IMR-90 (cell line): ENCODE measurements around the gene MSH4. TPM values are rescaled to one million over a fixed set of nuclear protein-coding genes. Genes with fewer than 3 reads are reported as not detected.

ENCODE experiments used
- ATAC-seq: fragments of 200-7000 bp; cut with Tn5 transposase; 2 replicates; pipeline ENCODE4 v1.9.1; 2020; ENCODE audit warnings: low read depth, mild to moderate bottlenecking, moderate library complexity
- BruUV-seq: library from RNA; stranded (reverse); fragments of 400-500 nt; replicated peaks from 2 replicates; lab custom pipeline; 2021; lab: Mats Ljungman, UMichigan
- CTCF ChIA-PET: fragments of 300-600 bp; formaldehyde crosslinking; extraction: SDS; loops from one replicate; lab custom pipeline; 2021; ENCODE audit warnings: antibody characterized with exemption; lab: Yijun Ruan, JAX
- POLR2A ChIA-PET: fragments of 300-600 bp; sonication (Branson Sonifier 250); formaldehyde crosslinking; loops from one replicate; lab custom pipeline; 2022; ENCODE audit warnings: antibody characterized with exemption; ENCODE audit not compliant: unreplicated experiment; lab: Charles Lee
- DNase-seq: peaks from one replicate; pipeline ENCODE4 v3.0.0; 2013
- H2AFZ ChIP-seq: replicated peaks from 2 replicates; pipeline ENCODE3; 2013; ENCODE audit warnings: low read length, mild to moderate bottlenecking; ENCODE audit not compliant: poor library complexity
- H2AK5ac ChIP-seq: 2 replicates; pipeline ENCODE4 v1.6.1; 2013; ENCODE audit warnings: low read depth, low read length, inconsistent platforms
- H2AK9ac ChIP-seq: replicated peaks from 2 replicates; pipeline ENCODE3; 2013; ENCODE audit warnings: mild to moderate bottlenecking, low read depth, low read length, moderate library complexity; ENCODE audit not compliant: poor library complexity
- H2BK120ac ChIP-seq: 2 replicates; pipeline ENCODE4 v1.6.1; 2013; ENCODE audit warnings: low read depth, low read length, inconsistent platforms
- H2BK15ac ChIP-seq: 3 replicates; pipeline ENCODE4 v1.6.1; 2013; ENCODE audit warnings: low read depth, low read length, inconsistent platforms
- H2BK20ac ChIP-seq: 2 replicates; pipeline ENCODE4 v1.6.1; 2013; ENCODE audit warnings: low read depth, mild to moderate bottlenecking, inconsistent platforms, low read length, moderate library complexity
- H2BK5ac ChIP-seq: 2 replicates; pipeline ENCODE4 v1.6.1; 2013; ENCODE audit warnings: mild to moderate bottlenecking, low read depth, low read length, inconsistent platforms; ENCODE audit not compliant: poor library complexity, severe bottlenecking
- H3K14ac ChIP-seq: replicated peaks from 2 replicates; pipeline ENCODE4 v1.6.1; 2013; ENCODE audit warnings: low read depth, low read length, inconsistent platforms
- H3K18ac ChIP-seq: 2 replicates; pipeline ENCODE4 v1.6.1; 2013; ENCODE audit warnings: low read depth, low read length, control low read depth
- H3K23ac ChIP-seq: 2 replicates; pipeline ENCODE4 v1.6.1; 2013; ENCODE audit warnings: low read depth, low read length, inconsistent platforms
- H3K27ac ChIP-seq: 2 replicates; pipeline ENCODE4 v1.5.1; 2013; ENCODE audit warnings: mild to moderate bottlenecking, control low read depth, low read length; ENCODE audit not compliant: insufficient read depth
- H3K27me3 ChIP-seq: 2 replicates; pipeline ENCODE4 v1.6.1; 2013; ENCODE audit warnings: low read length; ENCODE audit not compliant: control insufficient read depth, insufficient read depth
- H3K36me3 ChIP-seq: 2 replicates; pipeline ENCODE4 v1.6.1; 2013; ENCODE audit warnings: low read length, mixed read lengths; ENCODE audit not compliant: control insufficient read depth, insufficient read depth
- H3K4ac ChIP-seq: 2 replicates; pipeline ENCODE4 v1.6.1; 2013; ENCODE audit warnings: low read depth, low read length, inconsistent platforms
- H3K4me1 ChIP-seq: 2 replicates; pipeline ENCODE4 v1.6.1; 2013; ENCODE audit warnings: low read length, mixed read lengths; ENCODE audit not compliant: control insufficient read depth, insufficient read depth
- H3K4me2 ChIP-seq: 2 replicates; pipeline ENCODE4 v1.6.1; 2013; ENCODE audit warnings: low read depth, mild to moderate bottlenecking, control low read depth, low read length, moderate library complexity
- H3K4me3 ChIP-seq: 2 replicates; pipeline ENCODE4 v1.5.1; 2013; ENCODE audit warnings: low read depth, mild to moderate bottlenecking, control low read depth, low read length, moderate library complexity; ENCODE audit not compliant: insufficient read depth
- H3K56ac ChIP-seq: 2 replicates; pipeline ENCODE4 v1.6.1; 2013; ENCODE audit warnings: low read length, inconsistent platforms; ENCODE audit not compliant: insufficient read depth; ENCODE audit errors: extremely low read depth
- H3K79me1 ChIP-seq, 2 experiments: 2 replicates each; pipeline ENCODE4 v1.6.1; 2013; ENCODE audit warnings: low read length in 2 of 2, inconsistent platforms in 1 of 2, low read depth in 1 of 2
- H3K9ac ChIP-seq: 2 replicates; pipeline ENCODE4 v1.6.1; 2013; ENCODE audit warnings: low read depth, low read length, control low read depth
- H3K9me1 ChIP-seq: 2 replicates; pipeline ENCODE4 v1.6.1; 2013; ENCODE audit warnings: low read length, inconsistent platforms; ENCODE audit not compliant: insufficient read depth
- H3K9me3 ChIP-seq: 2 replicates; pipeline ENCODE4 v1.6.1; 2013; ENCODE audit warnings: low read length; ENCODE audit not compliant: control insufficient read depth, insufficient read depth
- H4K20me1 ChIP-seq: 2 replicates; pipeline ENCODE4 v1.6.1; 2013; ENCODE audit warnings: low read length, inconsistent platforms; ENCODE audit not compliant: insufficient read depth
- H4K5ac ChIP-seq: 2 replicates; pipeline ENCODE4 v1.6.1; 2013; ENCODE audit warnings: mild to moderate bottlenecking, low read depth, low read length, control low read depth
- H4K8ac ChIP-seq, 2 experiments: 2 replicates each; pipeline ENCODE4 v1.6.1; 2013; ENCODE audit warnings: low read depth in 2 of 2, low read length in 2 of 2, control low read depth in 1 of 2, inconsistent platforms in 1 of 2
- H4K91ac ChIP-seq: 2 replicates; pipeline ENCODE4 v1.6.1; 2013; ENCODE audit warnings: low read depth, low read length, inconsistent platforms; ENCODE audit not compliant: insufficient read depth
- BHLHE40 ChIP-seq: fragments of 150-350 bp; IDR thresholded peaks from 2 replicates; pipeline ENCODE4 v1.6.1; 2016; ENCODE audit warnings: mild to moderate bottlenecking, low read depth, low read length
- CEBPB ChIP-seq: IDR thresholded peaks from 2 replicates; pipeline ENCODE4 v1.6.1; 2012; ENCODE audit warnings: low read depth, low read length, improper control_type of control experiment
- CHD1 ChIP-seq: IDR thresholded peaks from 2 replicates; pipeline ENCODE4 v1.6.1; 2012; ENCODE audit warnings: low read depth, low read length, improper control_type of control experiment
- FOS ChIP-seq: fragments of 150-350 bp; IDR thresholded peaks from 2 replicates; pipeline ENCODE4 v1.6.1; 2016; ENCODE audit warnings: low read depth, low read length
- MAFK ChIP-seq: IDR thresholded peaks from 2 replicates; pipeline ENCODE4 v1.6.1; 2012; ENCODE audit warnings: low read depth, low read length, improper control_type of control experiment
- MAZ ChIP-seq: IDR thresholded peaks from 2 replicates; pipeline ENCODE4 v1.6.1; 2012; ENCODE audit warnings: low read depth, mild to moderate bottlenecking, low read length, improper control_type of control experiment, moderate library complexity, borderline replicate concordance
- MXI1 ChIP-seq: IDR thresholded peaks from 2 replicates; pipeline ENCODE4 v1.6.1; 2012; ENCODE audit warnings: low read depth, mild to moderate bottlenecking, low read length, moderate library complexity, borderline replicate concordance
- NFE2L2 ChIP-seq: fragments of 150-350 bp; IDR thresholded peaks from 2 replicates; pipeline ENCODE4 v1.6.1; 2016; ENCODE audit warnings: low read depth, mild to moderate bottlenecking, low read length
- POLR2A ChIP-seq: IDR thresholded peaks from 2 replicates; pipeline ENCODE4 v1.6.1; 2012; ENCODE audit warnings: mild to moderate bottlenecking, low read depth, low read length
- RAD21 ChIP-seq: IDR thresholded peaks from 2 replicates; pipeline ENCODE4 v1.6.1; 2012; ENCODE audit warnings: low read length, improper control_type of control experiment
- RCOR1 ChIP-seq: IDR thresholded peaks from 2 replicates; pipeline ENCODE4 v1.6.1; 2012; ENCODE audit warnings: mild to moderate bottlenecking, low read length, improper control_type of control experiment; ENCODE audit not compliant: insufficient replicate concordance
- RFX5 ChIP-seq: IDR thresholded peaks from 2 replicates; pipeline ENCODE4 v1.8.0; 2012; ENCODE audit warnings: low read depth, mild to moderate bottlenecking, low read length, moderate library complexity
- SMC3 ChIP-seq: fragments of 150-350 bp; IDR thresholded peaks from 2 replicates; pipeline ENCODE4 v1.6.1; 2016; ENCODE audit warnings: low read depth, mild to moderate bottlenecking, antibody characterized with exemption, low read length, moderate library complexity
- WGBS, 2 experiments: methylation state at CpG; one replicate each; pipeline versions ENCODE4 v1.1.5 to v1.1.7; 2013; ENCODE audit warnings: missing lambda C conversion rate in 2 of 2; ENCODE audit not compliant: insufficient read length in 1 of 2; ENCODE audit errors: extremely low coverage in 2 of 2; 5-methylcytosine and 5-hydroxymethylcytosine counted together
- dilution Hi-C: fragments of 300-500 bp; cut with HindIII; formaldehyde crosslinking; loops from one replicate; pipeline ENCODE4 v1.14.3; 2018; ENCODE audit warnings: low sequenced_read_pairs; ENCODE audit not compliant: unreplicated experiment
- in situ Hi-C: fragments of 300-500 bp; cut with MboI; formaldehyde crosslinking; loops from 3 replicates; pipeline ENCODE4 v1.14.3; 2019; ENCODE audit warnings: low sequenced_read_pairs, inconsistent platforms, mixed read lengths
- intact Hi-C: fragments of 100-400 bp; cut with micrococcal nuclease; formaldehyde crosslinking; loops from 2 replicates; pipeline ENCODE4 v1.10.0; 2022
- polyA plus RNA-seq, 3 experiments: library from polyadenylated mRNA; depleted of rRNA; stranded (reverse); fragments of >200 nt; gene quantifications; 2 replicates each; pipeline ENCODE4 v1.2.3, GENCODE V29; 2012; ENCODE audit warnings: low replicate concordance in 1 of 3
- total RNA-seq: library from RNA; depleted of rRNA; stranded (reverse); fragments of >200 nt; gene quantifications from 2 replicates; pipeline ENCODE4 v1.2.3, GENCODE V29; 2012
- TF ChIP-seq, protein P1 (sequence below): fragments of 150-350 bp; IDR thresholded peaks from 2 replicates; pipeline ENCODE4 v1.6.1; 2016; ENCODE audit warnings: low read depth, mild to moderate bottlenecking, low read length, moderate library complexity, borderline replicate concordance
- TF ChIP-seq, protein P2 (sequence below): conservative IDR thresholded peaks from 2 replicates; pipeline ENCODE4 v1.5.1; 2012; ENCODE audit warnings: mild to moderate bottlenecking, low read depth, low read length, improper control_type of control experiment
- TF ChIP-seq, protein P3 (sequence below): fragments of 150-350 bp; IDR thresholded peaks from 2 replicates; pipeline ENCODE4 v1.6.1; 2017; ENCODE audit warnings: mild to moderate bottlenecking, antibody characterized with exemption, low read length, low read depth

Gene MSH4
- total and polyA plus RNA-seq, 2 of the 4 experiments (the other 2 are of a cell fraction): under 0.01 to 0.02 TPM

DNA sequence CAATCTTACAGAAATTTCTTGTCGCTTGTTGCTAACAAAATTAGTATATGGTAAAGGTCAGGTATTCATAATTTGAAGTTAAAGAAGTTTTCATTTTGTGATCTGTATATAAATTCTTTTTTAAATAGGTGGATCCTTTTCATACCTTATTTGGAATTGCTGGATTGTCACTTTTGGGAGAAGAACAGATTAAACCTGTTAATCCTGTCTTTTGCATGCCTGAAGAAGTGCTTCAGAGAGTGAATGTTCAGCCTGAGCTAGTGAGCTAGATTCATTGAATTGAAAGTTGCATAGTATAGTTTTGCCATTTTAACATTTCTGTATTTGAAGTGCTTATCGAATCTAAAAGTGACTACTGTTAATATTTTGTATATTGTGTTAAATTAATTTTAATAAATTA lies 2.3 kb upstream of the MSH4 start:
- in situ Hi-C loops: loop anchor here (10.0 kb wide), 1 partner anchor 280 kb away; the partner anchor contains the start of gene ST6GALNAC3
- no peak overlapping the region for H2AK5ac ChIP-seq
- intact Hi-C loops: loop anchor here (10.0 kb wide), 1 partner anchor 530 kb away; no protein-coding TSS in a partner anchor
- no TSS peak for BruUV-seq
- peaks cover 5 to 22% of the 10 kb centered on the region in 2 experiments; a peak in 1 of 4 replicates for H3K79me1 ChIP-seq
- no peak for ATAC-seq
- H3K56ac ChIP-seq: no peak overlapping the region
- peaks cover 54% of the 10 kb centered on the region for H4K20me1 ChIP-seq
- dilution Hi-C loops: no loop called here
- 0 out of 2 replicates have a peak, but pooled peaks cover 4% of the 10 kb centered on the region for H3K9me1 ChIP-seq
- ChIA-PET CTCF (no interaction called here), POLR2A (no interaction called here)
- WGBS, 2 experiments: no CpG with 5 or more reads among the region's 2 CpGs
- H4K8ac ChIP-seq: no peak overlapping the region
- no peaks in the 10 kb centered on the region for H3K27me3 ChIP-seq
- H2BK5ac ChIP-seq: no peak overlapping the region
- no peak overlapping the region for H3K14ac ChIP-seq
- no peak overlapping the region for H3K4me3 ChIP-seq
- H2BK20ac ChIP-seq: no peak overlapping the region
- peaks cover 45% of the 10 kb centered on the region for H3K36me3 ChIP-seq
- no peak for DNase-seq
- TF ChIP-seq BHLHE40 (no peak), FOS (no peak), RCOR1 (no peak), NFE2L2 (no peak), POLR2A (no peak), MXI1 (no peak), CEBPB (no peak), SMC3 (no peak), RFX5 (no peak), MAFK (no peak), MAZ (no peak), CHD1 (no peak), RAD21 (no peak)
- TF ChIP-seq, protein P1, sequence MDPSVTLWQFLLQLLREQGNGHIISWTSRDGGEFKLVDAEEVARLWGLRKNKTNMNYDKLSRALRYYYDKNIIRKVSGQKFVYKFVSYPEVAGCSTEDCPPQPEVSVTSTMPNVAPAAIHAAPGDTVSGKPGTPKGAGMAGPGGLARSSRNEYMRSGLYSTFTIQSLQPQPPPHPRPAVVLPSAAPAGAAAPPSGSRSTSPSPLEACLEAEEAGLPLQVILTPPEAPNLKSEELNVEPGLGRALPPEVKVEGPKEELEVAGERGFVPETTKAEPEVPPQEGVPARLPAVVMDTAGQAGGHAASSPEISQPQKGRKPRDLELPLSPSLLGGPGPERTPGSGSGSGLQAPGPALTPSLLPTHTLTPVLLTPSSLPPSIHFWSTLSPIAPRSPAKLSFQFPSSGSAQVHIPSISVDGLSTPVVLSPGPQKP: no peak
- TF ChIP-seq, protein P2, sequence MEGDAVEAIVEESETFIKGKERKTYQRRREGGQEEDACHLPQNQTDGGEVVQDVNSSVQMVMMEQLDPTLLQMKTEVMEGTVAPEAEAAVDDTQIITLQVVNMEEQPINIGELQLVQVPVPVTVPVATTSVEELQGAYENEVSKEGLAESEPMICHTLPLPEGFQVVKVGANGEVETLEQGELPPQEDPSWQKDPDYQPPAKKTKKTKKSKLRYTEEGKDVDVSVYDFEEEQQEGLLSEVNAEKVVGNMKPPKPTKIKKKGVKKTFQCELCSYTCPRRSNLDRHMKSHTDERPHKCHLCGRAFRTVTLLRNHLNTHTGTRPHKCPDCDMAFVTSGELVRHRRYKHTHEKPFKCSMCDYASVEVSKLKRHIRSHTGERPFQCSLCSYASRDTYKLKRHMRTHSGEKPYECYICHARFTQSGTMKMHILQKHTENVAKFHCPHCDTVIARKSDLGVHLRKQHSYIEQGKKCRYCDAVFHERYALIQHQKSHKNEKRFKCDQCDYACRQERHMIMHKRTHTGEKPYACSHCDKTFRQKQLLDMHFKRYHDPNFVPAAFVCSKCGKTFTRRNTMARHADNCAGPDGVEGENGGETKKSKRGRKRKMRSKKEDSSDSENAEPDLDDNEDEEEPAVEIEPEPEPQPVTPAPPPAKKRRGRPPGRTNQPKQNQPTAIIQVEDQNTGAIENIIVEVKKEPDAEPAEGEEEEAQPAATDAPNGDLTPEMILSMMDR: no peak
- TF ChIP-seq, protein P3, sequence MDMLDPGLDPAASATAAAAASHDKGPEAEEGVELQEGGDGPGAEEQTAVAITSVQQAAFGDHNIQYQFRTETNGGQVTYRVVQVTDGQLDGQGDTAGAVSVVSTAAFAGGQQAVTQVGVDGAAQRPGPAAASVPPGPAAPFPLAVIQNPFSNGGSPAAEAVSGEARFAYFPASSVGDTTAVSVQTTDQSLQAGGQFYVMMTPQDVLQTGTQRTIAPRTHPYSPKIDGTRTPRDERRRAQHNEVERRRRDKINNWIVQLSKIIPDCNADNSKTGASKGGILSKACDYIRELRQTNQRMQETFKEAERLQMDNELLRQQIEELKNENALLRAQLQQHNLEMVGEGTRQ: no peak
- H2BK120ac ChIP-seq: no peak overlapping the region
- no peak overlapping the region for H3K9ac ChIP-seq
- H3K9me3 ChIP-seq: no peaks in the 10 kb centered on the region
- no peak overlapping the region for H3K18ac ChIP-seq
- no peak overlapping the region for H4K91ac ChIP-seq
- H3K23ac ChIP-seq: no peak overlapping the region
- H3K27ac ChIP-seq: no peak overlapping the region
- H3K4ac ChIP-seq: no peak overlapping the region
- H2AK9ac ChIP-seq: no peak overlapping the region
- no peak overlapping the region for H3K4me2 ChIP-seq
- H2BK15ac ChIP-seq: no peak overlapping the region
- H4K5ac ChIP-seq: no peak overlapping the region
- H2AFZ ChIP-seq: no peak overlapping the region
- peaks cover 2% of the 10 kb centered on the region; the same call in 1 of the 2 replicates for H3K4me1 ChIP-seq
